A549 (cell line): ENCODE measurements around the gene UBAC1. TPM values are rescaled to one million over a fixed set of nuclear protein-coding genes. Genes with fewer than 3 reads are reported as not detected.

ENCODE experiments used
- ATAC-seq, 2 experiments: fragments of 200-7000 bp in 1 of 2; fragments of >200 bp in 1 of 2; cut with Nextera tagmentation in 1 of 2; cut with Tn5 transposase in 1 of 2; 3 replicates each; pipeline versions ENCODE4 v1.8.0 to v1.9.1; 2018 to 2020; ENCODE audit warnings: mild to moderate bottlenecking in 1 of 2, moderate library complexity in 1 of 2
- CTCF ChIA-PET: fragments of 300-600 bp; sonication (Branson Sonifier 250); formaldehyde crosslinking; extraction: SDS; loops from one replicate; lab custom pipeline; 2021; ENCODE audit warnings: antibody characterized with exemption, inconsistent platforms; lab: Yijun Ruan, JAX
- POLR2A ChIA-PET: fragments of 350-600 bp; formaldehyde crosslinking; extraction: SDS; loops from one replicate; lab custom pipeline; 2021; ENCODE audit warnings: antibody characterized with exemption, inconsistent platforms; lab: Yijun Ruan, JAX
- DNase-seq, 2 experiments: peaks; one replicate each; pipeline versions ENCODE4 v3.0.0 to v3.0.0-alpha.2; 2011 to 2016; ENCODE audit warnings: low read depth in 1 of 2, low spot score in 1 of 2
- FAIRE-seq: peaks from 2 replicates; lab custom pipeline; 2011; peaks lifted over from hg19 to GRCh38; lab: Jason Lieb, UNC
- H3K27ac ChIP-seq, 2 experiments: fragments of >200 bp; sonication (Bioruptor Twin); formaldehyde crosslinking; 3 replicates each; pipeline ENCODE4 v1.5.1; 2016 to 2017
- H3K4me1 ChIP-seq: fragments of >200 bp; sonication (Bioruptor Twin); formaldehyde crosslinking; 3 replicates; pipeline ENCODE4 v1.6.1; 2016
- H3K4me2 ChIP-seq: fragments of >200 bp; sonication (Bioruptor Twin); formaldehyde crosslinking; 3 replicates; pipeline ENCODE4 v1.6.1; 2016
- H3K4me3 ChIP-seq: fragments of >200 bp; sonication (Bioruptor Twin); formaldehyde crosslinking; 3 replicates; pipeline ENCODE4 v1.5.1; 2016
- H3K9me3 ChIP-seq: fragments of >200 bp; sonication (Bioruptor Twin); formaldehyde crosslinking; 3 replicates; pipeline ENCODE4 v1.6.1; 2016
- CBX8 ChIP-seq: fragments of 200-600 bp; sonication (generic); IDR thresholded peaks from 2 replicates; pipeline ENCODE4 v1.6.1; 2016
- EHMT2 ChIP-seq: fragments of 200-600 bp; sonication (generic); IDR thresholded peaks from 2 replicates; pipeline ENCODE4 v1.6.1; 2016; ENCODE audit warnings: antibody characterized with exemption, low read depth, mild to moderate bottlenecking, moderate library complexity
- FOXS1 ChIP-seq: fragments of 250-450 bp; sonication (Bioruptor Pico); IDR thresholded peaks from 2 replicates; pipeline ENCODE4 v1.5.0; 2020; ENCODE audit warnings: mild to moderate bottlenecking, moderate library complexity
- GATA3 ChIP-seq: IDR thresholded peaks from 2 replicates; pipeline ENCODE4 v1.6.1; 2012; ENCODE audit warnings: borderline replicate concordance
- HDAC2 ChIP-seq: fragments of 200-600 bp; sonication (generic); IDR thresholded peaks from 2 replicates; pipeline ENCODE4 v1.6.1; 2016
- HOXA7 ChIP-seq: fragments of 250-450 bp; sonication (Bioruptor Pico); IDR thresholded peaks from 2 replicates; pipeline ENCODE4 v1.5.0; 2020; ENCODE audit warnings: mild to moderate bottlenecking, moderate library complexity
- HOXB5 ChIP-seq: fragments of 250-450 bp; sonication (Bioruptor Pico); IDR thresholded peaks from 2 replicates; pipeline ENCODE4 v1.5.0; 2020; ENCODE audit warnings: mild to moderate bottlenecking, moderate library complexity
- JUNB ChIP-seq: fragments of >200 bp; sonication (Bioruptor Twin); formaldehyde crosslinking; IDR thresholded peaks from 2 replicates; pipeline ENCODE4 v1.6.1; 2016
- MAFK ChIP-seq: fragments of 450-650 bp; IDR thresholded peaks from 2 replicates; pipeline ENCODE4 v1.6.1; 2014; ENCODE audit not compliant: partially characterized antibody
- MAX ChIP-seq: IDR thresholded peaks from 2 replicates; pipeline ENCODE4 v1.6.1; 2012
- MAZ ChIP-seq: fragments of 150-350 bp; IDR thresholded peaks from 2 replicates; pipeline ENCODE4 v1.6.1; 2014; ENCODE audit warnings: antibody characterized with exemption, low read depth, low read length, borderline replicate concordance
- NFE2L2 ChIP-seq: fragments of 150-350 bp; conservative IDR thresholded peaks from 2 replicates; pipeline ENCODE4 v1.6.1; 2014; ENCODE audit warnings: low read length
- NPAS2 ChIP-seq: fragments of 250-450 bp; sonication (Bioruptor Pico); IDR thresholded peaks from 2 replicates; pipeline ENCODE4 v1.8.0; 2022; ENCODE audit warnings: mild to moderate bottlenecking, moderate library complexity, borderline replicate concordance
- PHF8 ChIP-seq: fragments of 200-600 bp; sonication (generic); IDR thresholded peaks from 2 replicates; pipeline ENCODE4 v1.6.1; 2016; ENCODE audit warnings: low read depth, mild to moderate bottlenecking, antibody characterized with exemption, moderate library complexity, borderline replicate concordance
- POLR2AphosphoS2 ChIP-seq: conservative IDR thresholded peaks from 2 replicates; pipeline ENCODE4 v1.6.1; 2012; ENCODE audit warnings: low read length, improper control_type of control experiment, inconsistent platforms
- RAD21 ChIP-seq, 2 experiments: fragments of >200 bp in 1 of 2; sonication (Bioruptor Twin) in 1 of 2; formaldehyde crosslinking in 1 of 2; IDR thresholded peaks in 1 of 2; conservative IDR thresholded peaks in 1 of 2; 2 replicates in 1 of 2; 3 replicates in 1 of 2; pipeline ENCODE4 v1.6.1; 2012 to 2018; ENCODE audit warnings: inconsistent platforms in 1 of 2
- RARB ChIP-seq: fragments of 250-450 bp; sonication (Bioruptor Pico); IDR thresholded peaks from 2 replicates; pipeline ENCODE4 v1.8.0; 2021; ENCODE audit warnings: mild to moderate bottlenecking, moderate library complexity
- RCOR1 ChIP-seq: fragments of 150-350 bp; IDR thresholded peaks from 2 replicates; pipeline ENCODE4 v1.6.1; 2014; ENCODE audit warnings: antibody characterized with exemption, low read length, low read depth
- RNF2 ChIP-seq: fragments of 200-600 bp; sonication (generic); IDR thresholded peaks from 2 replicates; pipeline ENCODE4 v1.6.1; 2016; ENCODE audit warnings: low read depth, mild to moderate bottlenecking, antibody characterized with exemption, moderate library complexity, borderline replicate concordance
- TFCP2L1 ChIP-seq: fragments of 250-450 bp; sonication (Bioruptor Pico); IDR thresholded peaks from 2 replicates; pipeline ENCODE4 v1.5.0; 2021; ENCODE audit warnings: mild to moderate bottlenecking
- USF2 ChIP-seq: fragments of 450-650 bp; IDR thresholded peaks from 2 replicates; pipeline ENCODE4 v1.6.1; 2014; ENCODE audit warnings: antibody characterized with exemption
- ZFP36 ChIP-seq: fragments of 450-650 bp; IDR thresholded peaks from 2 replicates; pipeline ENCODE4 v1.6.1; 2014; ENCODE audit warnings: borderline replicate concordance; ENCODE audit not compliant: partially characterized antibody
- ZNF302 ChIP-seq: fragments of 250-450 bp; sonication (Bioruptor Pico); IDR thresholded peaks from 2 replicates; pipeline ENCODE4 v1.9.0; 2021; ENCODE audit warnings: inconsistent platforms, mild to moderate bottlenecking, moderate library complexity
- WGBS: methylation state at CpG from one replicate; pipeline ENCODE4 v1.1.6; 2017; ENCODE audit errors: missing lambda C conversion rate; 5-methylcytosine and 5-hydroxymethylcytosine counted together
- polyA plus RNA-seq, 4 experiments: library from polyadenylated mRNA; depleted of rRNA in 3 of 4; stranded (reverse); fragments of >200 nt; fragmentation: RNase III in 1 of 4; extraction: RNeasy Plus Mini Kit Qiagen cat#74134 plus additional on column Dnase treatment in 1 of 4; gene quantifications; 2 replicates in 3 of 4; 3 replicates in 1 of 4; pipeline ENCODE4 v1.2.3, GENCODE V29; 2011 to 2017
- TF ChIP-seq, protein P1 (sequence below): fragments of >200 bp; sonication (Bioruptor Twin); formaldehyde crosslinking; IDR thresholded peaks from 3 replicates; pipeline ENCODE4 v1.6.1; 2016
- TF ChIP-seq, protein P2 (sequence below): fragments of >200 bp; sonication (Bioruptor Twin); formaldehyde crosslinking; IDR thresholded peaks from 3 replicates; pipeline ENCODE4 v1.5.1; 2016
- TF ChIP-seq, protein P3 (sequence below): IDR thresholded peaks from 2 replicates; pipeline ENCODE4 v1.6.1; 2012
- TF ChIP-seq, protein P4 (sequence below): fragments of 250-450 bp; sonication (Bioruptor Pico); IDR thresholded peaks from 2 replicates; pipeline ENCODE4 v1.5.0; 2021; ENCODE audit warnings: mild to moderate bottlenecking, moderate library complexity, borderline replicate concordance

Gene UBAC1
- polyA plus RNA-seq, 2 of the 4 experiments (the other 2 are of a cell fraction), result 30.8 to 37.6 TPM

DNA sequence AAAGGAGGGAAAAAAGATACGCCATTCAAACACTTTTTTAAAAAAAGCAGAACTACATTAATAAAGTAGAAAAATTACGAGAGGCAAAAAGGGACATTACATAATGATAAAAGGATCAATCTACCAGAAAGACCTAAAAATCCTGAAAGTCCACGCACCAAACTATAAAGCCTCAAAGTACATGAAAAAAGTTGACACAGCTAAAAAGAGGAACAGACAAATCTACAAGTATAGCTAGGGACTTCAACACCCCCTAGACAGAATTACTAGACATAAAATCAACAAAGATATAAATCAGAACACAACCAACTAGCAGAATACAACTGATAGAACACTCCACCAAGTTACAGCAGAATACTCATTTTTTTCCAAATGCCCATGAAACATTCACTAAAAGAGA, 65.0 kb downstream of the UBAC1 start:
- no peak for ATAC-seq
- Histone ChIP-seq H3K4me2 (no peak overlapping the region), H3K27ac (no peak overlapping the region), H3K4me3 (no peak overlapping the region), H3K9me3 (peaks cover 22% of the 10 kb centered on the region), H3K4me1 (no peaks in the 10 kb centered on the region)
- TF ChIP-seq MAFK (no peak), RAD21 (conservative IDR thresholded peaks at IDR 0.05 in 1 of 2, IDR thresholded peaks at IDR 0.05 in 1 of 2) (no peak), NPAS2 (CRISPR knock-in tag) (no peak), GATA3 (no peak), MAZ (no peak), PHF8 (no peak), EHMT2 (no peak), POLR2AphosphoS2 (no peak), HOXA7 (CRISPR knock-in tag) (no peak), RARB (CRISPR knock-in tag) (no peak), MAX (no peak), ZNF302 (no peak), RCOR1 (no peak), ZFP36 (no peak), TFCP2L1 (CRISPR knock-in tag) (no peak), RNF2 (no peak)
- TF ChIP-seq, protein P1, sequence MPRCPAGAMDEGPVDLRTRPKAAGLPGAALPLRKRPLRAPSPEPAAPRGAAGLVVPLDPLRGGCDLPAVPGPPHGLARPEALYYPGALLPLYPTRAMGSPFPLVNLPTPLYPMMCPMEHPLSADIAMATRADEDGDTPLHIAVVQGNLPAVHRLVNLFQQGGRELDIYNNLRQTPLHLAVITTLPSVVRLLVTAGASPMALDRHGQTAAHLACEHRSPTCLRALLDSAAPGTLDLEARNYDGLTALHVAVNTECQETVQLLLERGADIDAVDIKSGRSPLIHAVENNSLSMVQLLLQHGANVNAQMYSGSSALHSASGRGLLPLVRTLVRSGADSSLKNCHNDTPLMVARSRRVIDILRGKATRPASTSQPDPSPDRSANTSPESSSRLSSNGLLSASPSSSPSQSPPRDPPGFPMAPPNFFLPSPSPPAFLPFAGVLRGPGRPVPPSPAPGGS, result no peak
- TF ChIP-seq, protein P2, sequence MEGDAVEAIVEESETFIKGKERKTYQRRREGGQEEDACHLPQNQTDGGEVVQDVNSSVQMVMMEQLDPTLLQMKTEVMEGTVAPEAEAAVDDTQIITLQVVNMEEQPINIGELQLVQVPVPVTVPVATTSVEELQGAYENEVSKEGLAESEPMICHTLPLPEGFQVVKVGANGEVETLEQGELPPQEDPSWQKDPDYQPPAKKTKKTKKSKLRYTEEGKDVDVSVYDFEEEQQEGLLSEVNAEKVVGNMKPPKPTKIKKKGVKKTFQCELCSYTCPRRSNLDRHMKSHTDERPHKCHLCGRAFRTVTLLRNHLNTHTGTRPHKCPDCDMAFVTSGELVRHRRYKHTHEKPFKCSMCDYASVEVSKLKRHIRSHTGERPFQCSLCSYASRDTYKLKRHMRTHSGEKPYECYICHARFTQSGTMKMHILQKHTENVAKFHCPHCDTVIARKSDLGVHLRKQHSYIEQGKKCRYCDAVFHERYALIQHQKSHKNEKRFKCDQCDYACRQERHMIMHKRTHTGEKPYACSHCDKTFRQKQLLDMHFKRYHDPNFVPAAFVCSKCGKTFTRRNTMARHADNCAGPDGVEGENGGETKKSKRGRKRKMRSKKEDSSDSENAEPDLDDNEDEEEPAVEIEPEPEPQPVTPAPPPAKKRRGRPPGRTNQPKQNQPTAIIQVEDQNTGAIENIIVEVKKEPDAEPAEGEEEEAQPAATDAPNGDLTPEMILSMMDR, result no peak
- TF ChIP-seq, protein P3, sequence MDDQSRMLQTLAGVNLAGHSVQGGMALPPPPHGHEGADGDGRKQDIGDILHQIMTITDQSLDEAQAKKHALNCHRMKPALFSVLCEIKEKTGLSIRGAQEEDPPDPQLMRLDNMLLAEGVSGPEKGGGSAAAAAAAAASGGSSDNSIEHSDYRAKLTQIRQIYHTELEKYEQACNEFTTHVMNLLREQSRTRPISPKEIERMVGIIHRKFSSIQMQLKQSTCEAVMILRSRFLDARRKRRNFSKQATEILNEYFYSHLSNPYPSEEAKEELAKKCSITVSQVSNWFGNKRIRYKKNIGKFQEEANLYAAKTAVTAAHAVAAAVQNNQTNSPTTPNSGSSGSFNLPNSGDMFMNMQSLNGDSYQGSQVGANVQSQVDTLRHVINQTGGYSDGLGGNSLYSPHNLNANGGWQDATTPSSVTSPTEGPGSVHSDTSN, result no peak
- DNase-seq, result no peak
- FAIRE-seq, result no peak
- ChIA-PET POLR2A (no interaction called here), CTCF (interaction anchor here (1.1 to 1.2 kb wide), 2 partner anchors 10 to 226 kb away, joined by 3 read pairs; no protein-coding TSS in a partner anchor)
- 89% methylated on average over 3 of the region's 3 CpGs for WGBS

DNA sequence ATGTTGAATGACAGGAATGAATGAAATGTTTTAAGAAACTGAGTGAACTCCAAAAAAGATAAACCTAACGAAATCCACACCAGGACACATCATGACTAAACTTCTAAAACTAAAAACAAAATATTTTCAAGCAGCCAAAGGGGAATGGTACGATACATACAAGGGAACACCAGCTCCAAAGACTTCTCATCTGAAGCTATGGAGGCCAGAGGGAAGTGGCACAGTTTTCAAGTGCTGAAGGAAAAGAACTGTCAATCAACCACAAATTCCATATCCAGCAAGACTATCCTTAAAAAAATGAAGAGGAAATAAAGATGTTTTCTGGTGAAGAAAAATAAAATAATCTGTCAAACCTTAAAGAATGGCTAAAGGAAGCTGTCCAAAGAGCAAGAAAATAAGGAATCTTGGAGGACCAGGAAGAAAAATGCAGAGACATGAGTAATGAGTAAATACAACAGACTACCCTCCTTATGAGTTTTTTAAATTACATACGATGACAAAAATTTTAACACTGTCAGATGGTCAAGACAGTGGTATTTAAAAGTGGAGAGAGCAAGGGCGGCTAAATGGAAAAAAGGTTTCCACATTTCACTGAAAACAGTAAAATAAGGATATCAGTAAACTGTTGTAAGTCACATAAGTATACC, 65.8 kb downstream of the UBAC1 start:
- no peak for ATAC-seq
- Histone ChIP-seq H3K9me3 (peaks cover 22% of the 10 kb centered on the region), H3K4me2 (no peak overlapping the region), H3K4me1 (no peaks in the 10 kb centered on the region; the same call in 2 of the 3 replicates), H3K27ac (no peak overlapping the region), H3K4me3 (no peak overlapping the region)
- ChIA-PET CTCF (interaction anchor here (0.8 to 1.0 kb wide), 2 partner anchors 31 to 72 kb away, joined by 3 read pairs; no protein-coding TSS in a partner anchor), POLR2A (no interaction called here)
- no peak for DNase-seq
- 90% methylated on average over 4 of the region's 4 CpGs for WGBS
- no peak for FAIRE-seq
- TF ChIP-seq, protein P4, sequence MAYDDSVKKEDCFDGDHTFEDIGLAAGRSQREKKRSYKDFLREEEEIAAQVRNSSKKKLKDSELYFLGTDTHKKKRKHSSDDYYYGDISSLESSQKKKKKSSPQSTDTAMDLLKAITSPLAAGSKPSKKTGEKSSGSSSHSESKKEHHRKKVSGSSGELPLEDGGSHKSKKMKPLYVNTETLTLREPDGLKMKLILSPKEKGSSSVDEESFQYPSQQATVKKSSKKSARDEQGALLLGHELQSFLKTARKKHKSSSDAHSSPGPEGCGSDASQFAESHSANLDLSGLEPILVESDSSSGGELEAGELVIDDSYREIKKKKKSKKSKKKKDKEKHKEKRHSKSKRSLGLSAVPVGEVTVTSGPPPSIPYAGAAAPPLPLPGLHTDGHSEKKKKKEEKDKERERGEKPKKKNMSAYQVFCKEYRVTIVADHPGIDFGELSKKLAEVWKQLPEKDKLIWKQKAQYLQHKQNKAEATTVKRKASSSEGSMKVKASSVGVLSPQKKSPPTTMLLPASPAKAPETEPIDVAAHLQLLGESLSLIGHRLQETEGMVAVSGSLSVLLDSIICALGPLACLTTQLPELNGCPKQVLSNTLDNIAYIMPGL (CRISPR knock-in tag), result no peak
- TF ChIP-seq CBX8 (no peak), HDAC2 (no peak), ZFP36 (no peak), FOXS1 (no peak), ZNF302 (no peak), NFE2L2 (no peak), HOXB5 (no peak), EHMT2 (no peak), RARB (CRISPR knock-in tag) (no peak), RCOR1 (no peak), RAD21 (conservative IDR thresholded peaks at IDR 0.05 in 1 of 2, IDR thresholded peaks at IDR 0.05 in 1 of 2) (no peak), JUNB (no peak), HOXA7 (CRISPR knock-in tag) (no peak), USF2 (no peak)
- TF ChIP-seq, protein P3, result no peak
